ENCODE data around the gene FMO1.
"Not testable (repeated sequence)": the region's sequence is repeated elsewhere in the genome, so short reads cannot be mapped to it uniquely, and the experiment has no call there.

Gene FMO1, protein sequence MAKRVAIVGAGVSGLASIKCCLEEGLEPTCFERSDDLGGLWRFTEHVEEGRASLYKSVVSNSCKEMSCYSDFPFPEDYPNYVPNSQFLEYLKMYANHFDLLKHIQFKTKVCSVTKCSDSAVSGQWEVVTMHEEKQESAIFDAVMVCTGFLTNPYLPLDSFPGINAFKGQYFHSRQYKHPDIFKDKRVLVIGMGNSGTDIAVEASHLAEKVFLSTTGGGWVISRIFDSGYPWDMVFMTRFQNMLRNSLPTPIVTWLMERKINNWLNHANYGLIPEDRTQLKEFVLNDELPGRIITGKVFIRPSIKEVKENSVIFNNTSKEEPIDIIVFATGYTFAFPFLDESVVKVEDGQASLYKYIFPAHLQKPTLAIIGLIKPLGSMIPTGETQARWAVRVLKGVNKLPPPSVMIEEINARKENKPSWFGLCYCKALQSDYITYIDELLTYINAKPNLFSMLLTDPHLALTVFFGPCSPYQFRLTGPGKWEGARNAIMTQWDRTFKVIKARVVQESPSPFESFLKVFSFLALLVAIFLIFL

DNA sequence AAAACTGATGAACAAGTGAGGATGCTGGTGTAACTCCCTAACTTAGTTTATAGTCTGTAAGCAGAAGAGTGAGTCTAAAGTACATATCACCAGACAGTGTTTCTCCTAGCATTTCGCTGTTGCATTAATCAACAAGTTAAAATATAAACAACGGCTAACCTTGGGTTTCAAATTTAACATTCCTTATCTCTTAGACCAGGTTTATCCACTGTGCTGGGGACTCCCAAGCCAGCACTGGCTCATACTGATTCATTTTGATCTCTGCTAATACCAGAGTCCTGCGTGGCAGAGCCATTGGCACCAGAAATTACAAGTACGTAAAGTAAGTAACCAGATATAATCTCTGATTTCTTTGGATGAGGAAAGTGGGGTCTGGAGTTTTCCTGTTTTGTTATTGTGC, at the start of gene FMO1:
FMO1 (plus strand) TSS at position 193 of the 400 bp plus-strand sequence. CDS start 9,594 bp downstream, outside the sequence.
- no peak for DNase-seq (ENCODE audit: low read depth)

GRCh38 chr1:171204296-171204695, 44.0 kb upstream of the FMO1 start:
- DNase-seq (ENCODE audit: low read depth) = no peak

GRCh38 chr1:171206204-171206977, 41.9 kb upstream of the FMO1 start:
- DNase-seq (ENCODE audit: low read depth) = no peak

GRCh38 chr1:171206978-171207355, 41.3 kb upstream of the FMO1 start:
- DNase-seq (ENCODE audit: low read depth) = no peak

- no peak for DNase-seq (ENCODE audit: low read depth)
Observed at GRCh38 chr1:171207377-171207776, 40.9 kb upstream of the FMO1 start.

DNA sequence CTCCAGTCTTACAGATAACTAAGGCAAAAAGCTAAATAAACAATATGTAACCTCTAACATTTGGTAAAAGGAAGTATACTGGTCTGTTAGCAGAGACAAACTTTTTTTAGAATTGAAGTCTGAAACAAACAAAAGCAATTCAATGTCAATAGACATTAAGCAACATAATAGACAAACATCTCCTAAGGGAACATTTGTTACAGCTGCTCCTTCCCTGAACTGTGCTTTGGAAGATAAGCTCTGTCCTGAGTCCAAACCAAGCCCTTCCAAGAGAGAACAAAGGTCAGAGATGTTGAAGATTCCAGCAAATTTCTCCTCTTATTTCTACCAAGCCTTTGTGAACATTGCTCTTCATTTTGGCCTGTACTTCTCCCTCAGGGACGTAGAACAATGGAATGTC, 37.9 kb upstream of the FMO1 start:
- no peak for DNase-seq (ENCODE audit: low read depth)

DNA sequence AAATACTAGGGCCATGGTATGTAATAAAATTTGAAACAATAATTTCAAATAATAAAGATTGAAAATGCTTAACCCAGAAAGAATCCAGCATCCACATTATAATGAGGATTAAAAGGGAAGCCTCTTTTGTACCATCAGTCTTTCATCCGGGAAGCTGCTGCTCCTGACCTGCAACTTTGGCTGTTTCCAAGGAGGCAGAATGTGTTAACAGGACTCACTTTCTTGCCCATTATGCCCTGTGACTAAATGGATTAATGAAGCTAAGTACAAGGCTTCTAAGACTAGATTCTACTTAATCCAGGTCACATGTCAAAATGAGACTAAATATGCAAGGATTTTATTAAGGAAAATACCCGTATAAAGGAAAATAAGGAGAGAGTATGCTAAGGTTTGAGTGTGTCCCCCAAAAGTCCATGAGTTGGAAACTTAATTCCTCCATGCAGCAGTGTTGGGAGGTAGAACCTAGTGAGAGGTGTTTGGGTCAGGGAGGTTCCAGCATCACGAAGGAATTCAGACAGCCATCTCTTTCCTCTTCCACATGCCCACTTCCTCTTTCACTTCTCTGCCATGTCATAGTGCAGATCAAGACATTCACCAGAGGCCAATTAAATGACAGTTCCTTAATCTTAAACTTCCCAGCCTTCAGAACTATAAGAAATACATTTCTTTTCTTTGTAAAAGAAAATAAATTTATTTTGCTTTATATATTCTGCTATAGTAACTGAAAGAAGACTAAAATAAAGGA, 35.5 kb upstream of the FMO1 start:
- DNase-seq (ENCODE audit: low read depth) = no peak

DNA sequence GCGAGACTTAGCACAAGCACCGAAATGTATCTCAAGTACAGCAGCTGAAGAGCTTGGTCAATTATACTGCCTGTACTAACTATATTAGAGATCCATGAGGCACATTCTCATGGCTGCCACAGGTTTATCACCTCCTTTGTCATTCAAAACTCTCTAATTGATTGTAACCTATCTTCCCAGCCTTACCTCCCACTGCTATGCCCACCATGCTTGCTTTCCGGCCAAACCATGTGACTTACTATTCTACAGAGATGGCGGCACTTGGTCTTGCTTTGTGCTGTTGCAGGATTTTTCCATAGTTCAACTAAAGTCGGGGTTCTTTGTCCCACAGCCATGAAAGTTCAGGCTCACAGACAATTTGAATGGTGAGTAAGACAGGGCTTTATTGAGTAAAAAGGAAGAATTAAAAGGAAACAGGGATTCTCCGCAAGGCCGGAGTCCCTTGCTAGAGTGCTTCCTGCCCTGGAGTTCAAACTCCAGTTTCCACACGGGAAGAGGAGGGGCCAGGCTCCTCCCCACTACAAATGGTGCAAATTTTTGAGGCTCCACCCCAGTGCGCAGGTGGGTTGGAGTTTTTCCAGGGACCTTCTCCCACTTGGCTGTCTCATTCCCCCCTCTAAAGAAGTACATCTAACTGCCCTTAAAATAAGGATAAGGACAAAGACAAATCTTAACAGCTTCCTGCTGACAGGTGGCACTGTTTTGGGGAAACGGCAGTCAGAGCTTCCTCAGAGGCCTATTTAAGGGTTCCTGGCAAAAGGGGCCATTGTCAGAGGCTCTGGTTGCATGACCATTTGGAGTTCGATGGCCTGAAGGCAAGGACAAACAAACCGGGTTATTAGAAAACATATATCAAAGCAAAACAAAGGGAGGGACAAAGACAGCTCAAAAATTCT, 34.5 kb upstream of the FMO1 start:
- no peak for DNase-seq (ENCODE audit: low read depth)

- no peak for DNase-seq (ENCODE audit: low read depth)
Observed at GRCh38 chr1:171217658-171218443, 30.4 kb upstream of the FMO1 start.

- DNase-seq (ENCODE audit: low read depth) = no peak
Observed at GRCh38 chr1:171218661-171219060, 29.6 kb upstream of the FMO1 start.

- DNase-seq (ENCODE audit: low read depth) = no peak
Observed at GRCh38 chr1:171219346-171220080, 28.8 kb upstream of the FMO1 start.

- DNase-seq (ENCODE audit: low read depth) = no peak
Observed at GRCh38 chr1:171220081-171220420, 28.2 kb upstream of the FMO1 start.

DNA sequence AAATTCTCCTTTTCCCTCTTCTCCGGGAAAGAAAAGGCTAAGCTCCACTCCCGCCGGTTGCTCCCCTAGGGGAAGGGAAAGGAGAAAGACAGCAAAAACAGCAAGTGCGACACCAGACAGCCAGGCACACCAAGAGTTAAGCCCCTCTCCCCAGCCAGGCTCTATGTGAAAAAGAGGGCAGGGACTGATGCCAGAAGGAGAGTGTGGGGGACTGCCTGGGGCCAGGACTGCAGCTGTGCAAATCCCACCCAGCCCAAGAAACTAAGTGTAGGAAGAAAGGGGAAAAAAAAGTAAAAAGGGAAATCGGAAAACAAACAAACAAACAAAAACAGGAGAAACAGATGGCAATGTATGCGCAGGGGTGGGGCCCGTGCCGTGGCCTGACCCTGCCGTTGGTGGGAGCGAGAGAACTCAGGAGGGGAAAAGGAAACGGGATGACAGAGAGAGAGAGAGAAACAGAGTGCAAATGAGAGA, 27.7 kb upstream of the FMO1 start:
- no peak for DNase-seq (ENCODE audit: low read depth)

DNA sequence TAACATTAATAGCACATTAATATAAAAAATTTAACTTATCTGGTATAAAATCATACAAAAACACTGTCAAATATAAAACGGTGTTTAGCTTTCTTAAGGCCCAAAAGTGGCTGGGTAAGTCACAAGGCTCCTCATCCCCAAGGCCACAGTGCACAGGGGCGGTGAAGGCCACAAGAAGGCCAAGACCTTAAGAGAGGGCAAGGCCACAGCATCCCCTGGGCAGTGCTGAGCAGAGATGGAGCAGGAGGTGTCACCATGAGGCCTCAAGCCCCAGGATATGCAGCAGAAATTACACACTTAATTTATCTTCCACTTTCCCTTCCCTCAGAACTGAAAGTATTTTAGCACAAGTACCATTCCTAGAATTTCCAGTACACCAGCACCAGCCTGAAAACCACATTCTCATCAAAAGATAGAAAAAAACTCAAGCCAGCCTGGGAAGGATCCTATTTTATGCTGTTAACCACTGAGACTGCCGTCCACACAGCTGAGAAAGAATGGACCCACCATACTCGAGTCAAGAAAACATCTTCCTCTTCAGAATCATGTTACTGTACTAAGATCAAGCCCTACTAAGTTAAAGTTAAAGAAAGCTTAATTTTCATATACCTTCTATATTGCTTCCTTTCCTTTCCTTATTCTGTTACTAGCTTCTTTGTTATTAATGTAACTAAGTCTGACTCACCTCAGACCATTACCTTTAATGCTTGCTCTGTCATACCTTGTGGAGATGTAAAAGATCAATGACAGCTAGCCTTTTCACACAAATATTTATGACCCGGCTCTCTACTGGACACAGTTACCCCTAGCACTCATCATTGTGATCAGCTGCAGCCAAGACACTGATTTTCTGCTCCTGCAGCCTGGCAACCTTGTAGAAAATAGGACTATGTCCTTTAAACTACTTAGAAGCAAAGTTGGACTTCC, 26.4 kb upstream of the FMO1 start:
- DNase-seq (ENCODE audit: low read depth) = no peak

DNA sequence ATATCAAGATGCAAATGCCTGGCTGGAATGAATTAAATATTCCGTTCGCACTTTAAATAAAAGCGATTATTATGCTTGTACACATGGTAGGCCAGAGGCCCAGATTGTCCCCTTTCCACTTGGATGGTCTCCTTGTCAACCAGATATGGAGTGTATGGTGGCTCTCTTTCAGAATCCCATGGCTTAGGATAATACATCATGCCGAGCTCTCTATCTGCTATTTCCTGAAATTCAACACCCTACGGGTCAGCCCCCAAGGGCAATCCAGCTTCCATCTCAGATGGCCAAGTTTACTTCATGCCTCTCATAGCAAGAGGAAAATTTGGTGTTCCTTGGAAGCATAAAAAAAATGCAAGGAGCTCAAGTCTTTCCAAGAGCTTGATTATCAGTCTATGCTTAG, 25.4 kb upstream of the FMO1 start:
- DNase-seq (ENCODE audit: low read depth) = no peak

DNA sequence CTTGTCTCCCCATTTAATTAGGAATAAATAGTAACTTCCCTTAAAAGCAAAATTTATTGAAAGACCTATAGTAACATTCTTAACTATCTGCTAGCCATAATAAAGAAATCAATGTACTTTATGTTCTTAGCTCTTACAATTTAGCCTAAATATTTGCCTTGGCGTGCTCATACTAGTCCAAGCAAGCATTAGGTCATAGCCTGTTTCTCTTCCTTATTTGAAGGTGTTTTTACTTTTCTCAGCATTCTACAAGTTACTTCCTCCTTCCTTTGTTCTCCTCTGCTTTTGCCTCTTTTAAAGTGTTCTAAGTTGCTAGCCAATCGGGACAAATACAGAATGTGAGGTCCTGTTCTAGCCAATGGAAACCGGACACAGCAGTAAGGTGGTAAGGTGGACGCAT, 24.0 kb upstream of the FMO1 start:
- not testable (repeated sequence) for DNase-seq (ENCODE audit: low read depth)

DNA sequence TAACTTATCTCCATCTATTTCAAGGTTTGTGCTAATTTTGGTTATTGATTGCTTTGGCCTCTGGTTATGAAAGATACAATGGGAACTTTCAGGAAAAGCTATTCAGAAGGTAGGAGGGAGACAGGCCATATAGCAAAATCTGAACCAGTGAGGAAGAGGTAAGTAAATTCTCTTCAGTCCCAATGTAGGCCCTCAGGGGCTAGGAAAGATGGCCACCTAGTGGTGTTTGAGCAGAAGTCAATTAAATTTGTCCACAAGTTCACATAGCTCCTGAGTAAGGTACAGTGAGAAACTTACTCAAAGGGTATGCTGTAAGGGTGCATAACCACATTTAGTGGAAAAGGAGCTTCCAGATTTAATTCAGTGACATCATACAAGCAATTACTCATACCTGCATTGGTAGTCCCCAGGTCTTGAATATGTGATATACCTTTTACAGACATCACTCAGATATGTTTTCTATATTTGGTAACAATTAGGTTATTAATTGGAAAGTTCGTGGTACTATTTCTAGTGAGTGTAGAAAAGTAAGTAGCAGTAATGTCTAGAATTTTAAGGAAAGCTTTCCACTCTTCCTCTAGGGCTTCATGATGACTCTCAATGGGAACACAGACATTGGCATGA, 21.4 kb upstream of the FMO1 start:
- no peak for DNase-seq (ENCODE audit: low read depth)

GRCh38 chr1:171231326-171231725, 17.0 kb upstream of the FMO1 start:
- no peak for DNase-seq (ENCODE audit: low read depth)
